Activated T-helper 1 cell treated with anti-CD3 and anti-CD28 coated beads, Interleukin-2, amount 50 U/mL, for 16 hours (primary cell): Measurements from ENCODE around the gene SLCO2A1.

Experiments
- DNase-seq, 2 donors: peaks; one replicate each; pipeline ENCODE4 v3.0.0-alpha.2; 2020; ENCODE audit warnings: low read depth in 1 of 2, low spot score in 1 of 2

SLCO2A1 gene

DNA sequence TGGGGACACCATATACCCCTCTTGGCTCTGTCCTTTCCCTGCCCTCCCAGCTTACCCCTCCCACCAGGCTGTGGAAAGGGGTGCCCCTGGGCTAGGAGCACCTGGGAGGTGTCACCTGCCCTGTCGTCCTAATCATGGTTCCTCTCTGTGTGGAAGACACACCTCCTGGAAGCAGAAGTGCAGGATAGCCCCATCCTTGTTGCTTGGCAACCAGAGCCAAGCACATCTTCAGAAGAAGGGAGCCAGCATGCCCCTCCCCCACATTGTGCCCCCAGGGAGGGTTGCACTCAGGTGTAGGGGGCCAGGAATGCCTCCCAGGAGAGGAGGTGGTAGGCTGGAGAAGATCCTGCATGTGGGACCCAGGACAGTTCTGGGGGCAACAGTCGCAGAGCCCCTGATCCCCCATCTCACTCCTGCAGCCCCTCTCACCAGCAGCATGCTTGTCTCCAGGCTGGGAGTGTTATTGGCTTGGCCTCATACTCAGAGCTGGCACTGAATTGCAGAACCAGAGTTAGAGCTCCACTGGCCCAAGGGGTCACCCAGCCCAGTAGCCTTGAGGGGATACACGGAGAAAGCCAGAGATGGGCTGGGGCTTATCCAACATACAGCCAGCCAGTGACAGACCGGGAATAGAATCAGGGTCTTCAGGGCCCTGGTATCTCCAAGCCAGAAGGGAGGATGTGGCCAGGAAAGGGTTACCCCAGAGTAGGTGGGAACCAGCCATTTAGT lies 142.5 kb downstream of the SLCO2A1 start:
- no peak for DNase-seq

- no peak for DNase-seq
These were observed 143.5 kb downstream of the SLCO2A1 start for GRCh38 chr3:133886031-133886722.

DNA sequence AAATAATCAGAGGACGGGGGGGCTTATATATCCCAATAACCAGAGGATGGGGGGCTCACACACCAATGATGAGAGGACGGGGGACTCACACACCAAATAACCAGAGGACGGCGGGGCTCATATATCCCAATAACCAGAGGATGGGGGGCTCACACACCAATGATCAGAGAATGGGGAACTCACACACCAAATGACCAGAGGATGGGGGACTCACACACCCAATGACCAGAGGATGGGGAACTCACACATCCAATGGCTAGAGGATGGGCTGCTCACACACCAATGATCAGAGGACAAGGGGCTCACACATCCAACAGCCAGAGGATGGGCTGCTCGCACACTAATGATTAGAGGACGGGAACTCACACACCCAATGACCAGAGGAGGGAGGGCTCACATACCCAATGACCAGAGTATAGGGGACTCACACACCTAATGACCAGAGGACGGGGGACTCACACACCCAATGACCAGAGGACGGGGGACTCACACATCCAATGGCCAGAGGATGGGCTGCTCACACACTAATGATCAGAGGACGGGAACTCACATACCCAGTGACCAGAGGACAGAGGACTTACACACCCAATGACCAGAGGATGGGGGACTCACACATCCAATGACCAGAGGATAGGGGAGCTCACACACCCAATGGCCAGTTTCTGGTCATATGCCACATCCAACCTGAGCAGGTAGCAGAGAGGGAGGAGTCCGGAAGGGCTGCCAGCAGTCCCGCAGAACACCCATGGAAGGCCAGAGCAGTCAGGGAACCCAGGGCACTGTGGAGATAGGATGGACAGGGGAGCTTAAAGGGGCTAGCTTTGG lies 144.6 kb downstream of the SLCO2A1 start:
- DNase-seq, result no peak

DNA sequence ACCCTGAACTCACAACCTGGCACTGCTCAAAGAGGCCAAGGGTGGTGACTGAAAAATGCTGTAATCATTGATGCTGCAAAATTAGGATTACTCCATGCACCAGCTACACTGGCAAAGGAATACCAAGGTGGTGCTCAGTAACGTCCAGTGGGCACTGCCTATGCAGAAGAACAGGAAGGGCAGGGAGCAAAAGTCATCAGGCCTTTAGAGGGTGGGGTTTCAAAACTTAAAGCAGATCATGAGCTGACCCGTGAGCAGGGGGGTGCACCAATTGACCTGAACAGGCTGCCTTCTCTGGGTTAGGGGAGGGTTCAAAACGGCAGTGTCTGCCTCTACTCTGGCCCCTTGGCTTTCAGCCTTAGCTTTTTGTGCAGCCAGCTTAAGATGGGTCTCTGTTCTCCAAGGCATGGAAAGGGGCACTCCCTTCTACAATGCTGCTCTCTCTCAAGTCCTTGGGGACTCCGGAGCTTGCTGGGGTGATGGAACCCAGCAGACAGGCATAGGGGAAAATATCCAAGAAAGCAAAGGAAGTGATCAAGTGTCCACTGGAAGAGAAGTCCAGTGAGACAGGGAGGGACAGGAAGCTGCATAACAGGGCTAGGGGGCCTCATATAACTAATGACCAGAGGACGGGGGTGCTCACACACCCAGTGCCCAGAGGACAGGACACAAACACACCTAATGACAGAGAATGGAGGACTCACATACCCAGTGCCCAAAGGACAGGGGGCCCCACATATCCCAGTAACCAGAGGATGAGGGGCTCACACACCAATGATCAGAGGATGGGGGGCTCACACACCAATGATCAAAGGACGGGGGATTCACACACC lies 145.5 kb downstream of the SLCO2A1 start:
- no peak for DNase-seq

DNA sequence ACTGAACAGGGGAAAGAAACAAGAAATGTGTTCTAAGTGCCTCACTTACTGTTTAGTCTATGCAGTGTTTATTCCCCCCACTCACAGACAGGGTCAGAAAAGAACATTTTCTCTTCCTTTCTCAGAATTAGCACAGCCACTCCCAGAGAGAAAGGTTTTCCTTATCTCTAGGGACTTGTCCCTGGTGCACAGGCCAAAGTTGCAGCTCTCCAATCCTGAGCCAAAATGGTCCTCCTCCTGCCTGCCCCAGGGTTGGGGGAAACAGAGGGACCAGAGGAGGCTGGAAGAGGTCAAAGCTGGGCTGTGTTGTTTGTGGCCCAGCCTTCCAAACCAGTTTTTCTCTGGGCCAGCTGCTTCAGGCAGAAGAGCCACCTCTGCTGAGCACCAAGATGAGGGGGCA lies 146.1 kb downstream of the SLCO2A1 start:
- no peak for DNase-seq

GRCh38 chr3:133882986-133883586 lies 146.6 kb downstream of the SLCO2A1 start:
- DNase-seq, result no peak

GRCh38 chr3:133881939-133882825 lies 147.5 kb downstream of the SLCO2A1 start:
- no peak for DNase-seq

DNA sequence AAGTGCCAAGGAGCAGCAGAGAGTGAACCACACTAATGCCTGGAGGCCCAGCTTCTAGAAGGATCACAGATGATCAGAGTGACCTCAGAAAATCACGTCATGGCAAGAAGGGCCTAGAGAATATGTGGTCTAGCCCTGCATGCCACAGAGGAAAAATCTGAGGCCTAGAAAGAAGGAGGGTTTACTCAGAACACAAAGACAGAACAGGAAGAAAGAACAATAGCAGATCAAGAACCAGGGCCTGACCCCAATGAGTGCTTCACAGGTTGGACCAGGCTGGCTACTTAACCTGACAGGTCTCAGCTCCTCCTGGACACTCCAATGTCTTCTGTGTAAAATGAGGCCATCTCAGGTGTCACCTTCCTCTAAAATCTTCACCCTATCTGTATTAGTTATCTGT lies 148.2 kb downstream of the SLCO2A1 start:
- DNase-seq, result no peak

DNA sequence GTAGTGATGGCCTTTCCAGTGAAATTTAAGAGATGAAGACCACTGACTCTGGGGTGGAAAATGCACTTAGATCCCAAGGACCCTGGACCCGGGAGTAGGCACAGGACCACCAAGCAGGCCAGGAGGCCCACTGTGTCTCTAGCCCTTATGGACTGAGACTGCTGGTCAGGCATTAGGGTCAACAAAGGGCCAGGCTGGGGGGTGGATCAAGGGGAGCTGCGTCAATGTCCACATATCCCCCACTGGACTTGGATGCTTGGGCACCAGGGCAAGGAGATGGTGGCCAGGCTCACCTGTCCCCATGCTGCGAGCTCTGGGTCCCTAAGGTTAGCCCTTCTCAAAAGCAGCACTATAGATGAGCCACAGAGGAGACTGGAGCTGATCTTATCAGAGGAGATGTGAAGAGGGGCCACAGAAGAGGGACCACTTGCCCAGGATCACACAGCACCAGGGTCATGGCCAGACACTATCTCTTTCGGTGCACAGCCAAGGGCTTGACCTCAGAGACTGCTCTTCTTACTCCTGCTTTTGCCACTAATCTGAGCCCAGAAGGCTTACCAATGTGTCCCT lies 148.8 kb downstream of the SLCO2A1 start:
- no peak for DNase-seq

GRCh38 chr3:133880287-133880686 lies 149.4 kb downstream of the SLCO2A1 start:
- DNase-seq, result no peak

DNA sequence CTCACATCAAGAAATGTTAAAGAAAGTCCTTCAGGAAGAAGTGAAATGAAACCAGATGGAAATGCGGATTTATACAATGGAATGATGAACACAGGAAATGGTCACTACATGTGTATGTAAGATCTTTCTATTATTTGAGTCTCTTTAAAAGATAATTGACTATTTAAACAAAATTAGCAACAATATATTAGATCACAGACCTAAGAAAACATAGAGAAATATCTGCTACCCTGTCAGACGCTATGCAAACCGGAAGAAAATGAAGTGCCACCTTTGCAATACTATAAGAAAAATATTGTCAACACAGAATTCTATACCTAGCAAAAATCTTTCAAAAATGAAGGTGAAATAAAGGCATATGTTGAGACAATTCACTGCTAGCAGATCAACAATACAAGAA lies 151.2 kb downstream of the SLCO2A1 start:
- DNase-seq, result no peak
